Measurements from ENCODE around the gene ATAD3B.
A peak's percentile ranks its signal among the peaks of the same experiment; 100 is the strongest.
"Not testable (repeated sequence)": the region's sequence is repeated elsewhere in the genome, so short reads cannot be mapped to it uniquely, and the experiment has no call there.

The ATAD3B gene

DNA sequence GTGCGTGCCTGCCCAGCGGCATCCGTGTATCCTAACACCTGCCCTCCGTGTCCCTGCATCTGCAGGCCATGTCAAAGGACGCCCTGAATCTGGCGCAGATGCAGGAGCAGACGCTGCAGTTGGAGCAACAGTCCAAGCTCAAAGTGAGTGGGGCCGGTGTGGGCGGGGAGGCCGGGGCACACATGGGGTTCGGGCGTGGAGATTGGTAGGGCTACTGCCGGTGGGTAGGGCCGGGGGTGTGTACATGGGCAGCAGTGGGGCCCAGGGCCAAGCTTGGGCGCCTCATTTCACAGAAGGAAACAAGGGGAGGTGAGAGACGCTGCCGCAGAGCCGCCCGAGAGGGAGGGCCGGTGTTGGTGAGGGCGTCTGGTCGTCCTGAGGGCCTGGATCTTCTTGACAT, 20.9 kb upstream of the ATAD3B start:
- DNase-seq (ENCODE audit: low spot score): not testable (repeated sequence)

DNA sequence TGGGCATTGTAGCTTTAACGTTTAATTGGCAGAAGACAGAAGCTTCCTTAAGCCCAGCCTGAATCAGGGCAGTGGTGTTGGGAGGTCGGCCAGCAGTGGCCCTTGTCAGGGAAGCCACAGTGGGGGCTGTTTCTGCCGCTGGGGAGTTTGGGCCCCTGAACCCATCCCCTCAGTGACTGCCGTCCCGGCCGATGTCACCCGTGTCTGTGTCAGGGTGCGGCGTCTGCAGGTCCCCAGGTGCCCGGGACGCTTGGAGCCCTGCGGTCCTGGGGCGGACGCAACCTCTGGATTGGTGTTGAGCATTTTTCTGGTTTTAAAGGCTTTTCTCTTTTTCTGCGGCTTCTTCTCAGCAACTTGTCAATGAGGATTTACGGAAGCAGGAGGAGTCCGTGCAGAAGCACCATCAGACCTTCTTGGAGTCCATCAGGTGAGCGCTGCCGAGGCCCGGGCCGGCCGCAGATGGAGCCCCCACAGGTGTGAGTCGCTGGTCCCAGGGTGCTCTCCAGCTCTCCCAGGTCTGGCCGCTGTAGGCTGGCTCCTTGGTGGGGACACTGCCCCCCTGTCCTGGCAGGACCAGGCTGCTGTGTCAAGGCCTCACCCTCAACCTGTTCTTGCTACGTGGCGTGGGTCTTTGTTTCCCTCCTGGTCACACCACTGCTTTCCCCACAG, 19.7 kb upstream of the ATAD3B start:
- no peak for DNase-seq (ENCODE audit: low spot score)

DNA sequence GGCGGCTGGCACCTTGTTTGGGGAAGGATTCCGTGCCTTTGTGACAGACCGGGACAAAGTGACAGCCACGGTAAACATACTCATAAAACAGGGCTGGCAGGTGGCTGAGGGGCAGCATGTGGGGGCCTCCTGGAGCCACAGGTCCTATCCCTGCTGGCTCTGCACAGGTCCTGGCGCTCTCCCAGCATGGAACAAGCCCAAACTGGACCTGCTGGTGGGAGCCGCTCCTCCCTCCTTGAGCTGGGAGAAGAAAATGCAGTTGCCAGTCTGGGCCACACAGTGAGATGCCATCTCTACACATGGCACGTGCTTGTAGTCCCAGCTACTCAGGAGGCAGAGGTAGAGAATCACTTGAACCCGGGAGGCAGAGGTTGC, 19.2 kb upstream of the ATAD3B start:
- DNase-seq (ENCODE audit: low spot score): not testable (repeated sequence)

DNA sequence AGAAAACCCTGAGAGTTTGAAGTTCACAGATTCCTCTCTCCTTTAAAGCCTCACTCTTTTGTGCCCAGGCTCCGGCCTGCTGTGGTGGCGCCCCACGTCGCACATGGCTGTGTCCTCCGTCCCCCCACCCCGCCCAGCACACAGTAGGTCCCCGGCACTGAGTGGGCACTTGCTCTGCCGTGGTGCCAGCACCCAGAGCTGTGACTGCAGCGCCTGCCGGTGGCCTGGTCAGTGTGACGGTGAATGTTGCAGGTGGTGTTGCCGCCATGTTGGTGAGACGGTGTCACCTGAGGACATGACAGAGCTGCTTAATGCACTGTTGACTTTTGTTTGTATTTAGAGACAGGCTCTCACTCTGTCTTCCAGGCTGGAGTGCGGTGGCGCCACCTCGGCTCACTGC, 18.7 kb upstream of the ATAD3B start:
- DNase-seq (ENCODE audit: low spot score): no peak

DNA sequence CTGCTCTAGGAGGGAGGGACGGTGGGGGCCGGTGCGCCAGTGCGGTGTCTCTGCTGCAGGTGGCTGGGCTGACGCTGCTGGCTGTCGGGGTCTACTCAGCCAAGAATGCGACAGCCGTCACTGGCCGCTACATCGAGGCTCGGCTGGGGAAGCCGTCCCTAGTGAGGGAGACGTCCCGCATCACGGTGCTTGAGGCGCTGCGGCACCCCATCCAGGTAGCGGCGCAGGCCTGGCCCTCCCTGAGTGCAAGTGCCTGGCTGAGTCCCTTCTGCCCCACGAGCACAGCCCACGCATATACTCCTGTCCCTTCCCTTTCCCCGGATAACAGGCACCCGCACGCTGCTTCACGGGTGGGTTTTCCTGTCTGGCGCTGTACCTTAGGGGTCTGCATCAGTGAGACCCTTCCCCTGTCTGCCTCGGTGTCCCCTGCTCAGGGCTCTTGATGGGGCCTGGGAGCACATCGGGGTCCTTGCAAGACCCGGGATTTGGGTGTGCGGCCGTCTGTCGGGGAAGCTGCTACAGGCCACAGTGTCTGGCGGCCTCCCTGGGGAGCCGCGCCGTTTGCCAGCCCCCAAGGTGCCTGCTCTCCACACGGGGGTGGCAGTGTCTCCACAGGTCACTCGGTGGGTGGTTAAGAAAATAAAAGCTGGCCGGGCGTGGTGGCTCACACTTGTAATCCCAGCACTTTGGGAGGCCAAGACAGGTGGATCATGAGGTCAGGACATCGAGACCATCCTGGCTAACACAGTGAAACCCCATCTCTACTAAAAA, 17.1 kb upstream of the ATAD3B start:
- DNase-seq (ENCODE audit: low spot score): not testable (repeated sequence)

DNA sequence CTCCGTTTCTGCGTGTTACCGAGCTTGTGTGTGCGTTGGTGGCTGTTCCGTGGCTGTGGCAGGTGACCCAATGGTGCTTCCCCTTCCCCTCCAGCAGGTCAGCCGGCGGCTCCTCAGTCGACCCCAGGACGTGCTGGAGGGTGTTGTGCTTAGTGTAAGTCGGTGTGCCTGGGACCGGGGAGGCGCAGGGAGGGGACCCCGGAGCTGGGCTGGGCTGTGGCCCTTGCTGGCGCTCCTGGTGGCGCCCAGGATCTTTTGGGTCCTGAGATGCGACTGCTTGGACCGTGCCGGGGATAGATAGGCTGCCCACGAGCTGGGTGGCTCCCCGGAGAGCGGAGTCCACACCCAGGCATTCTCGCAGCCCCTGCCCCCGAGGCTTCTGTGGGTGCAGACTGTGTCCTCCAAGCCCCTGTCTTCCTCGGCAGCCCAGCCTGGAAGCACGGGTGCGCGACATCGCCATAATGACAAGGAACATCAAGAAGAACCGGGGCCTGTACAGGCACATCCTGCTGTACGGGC, 16.1 kb upstream of the ATAD3B start:
- DNase-seq (ENCODE audit: low spot score): no peak

DNA sequence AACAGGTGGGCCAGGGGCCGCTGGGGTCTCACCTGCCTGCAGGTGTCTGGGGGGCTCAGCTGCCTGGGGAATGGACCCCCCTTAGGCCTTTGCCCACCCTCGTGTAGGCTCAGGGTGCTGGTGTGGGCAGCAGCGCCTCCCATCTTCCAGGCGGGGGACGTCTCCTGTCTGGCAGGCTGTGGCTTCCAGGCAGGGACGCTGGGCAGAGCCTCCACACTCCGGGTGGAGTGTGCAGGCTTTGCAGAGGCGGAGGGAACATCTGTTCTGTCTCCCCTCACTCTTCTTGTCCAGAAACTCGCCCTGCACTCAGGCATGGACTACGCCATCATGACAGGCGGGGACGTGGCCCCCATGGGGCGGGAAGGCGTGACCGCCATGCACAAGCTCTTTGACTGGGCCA, 15.6 kb upstream of the ATAD3B start:
- DNase-seq (ENCODE audit: low spot score): not testable (repeated sequence)

DNA sequence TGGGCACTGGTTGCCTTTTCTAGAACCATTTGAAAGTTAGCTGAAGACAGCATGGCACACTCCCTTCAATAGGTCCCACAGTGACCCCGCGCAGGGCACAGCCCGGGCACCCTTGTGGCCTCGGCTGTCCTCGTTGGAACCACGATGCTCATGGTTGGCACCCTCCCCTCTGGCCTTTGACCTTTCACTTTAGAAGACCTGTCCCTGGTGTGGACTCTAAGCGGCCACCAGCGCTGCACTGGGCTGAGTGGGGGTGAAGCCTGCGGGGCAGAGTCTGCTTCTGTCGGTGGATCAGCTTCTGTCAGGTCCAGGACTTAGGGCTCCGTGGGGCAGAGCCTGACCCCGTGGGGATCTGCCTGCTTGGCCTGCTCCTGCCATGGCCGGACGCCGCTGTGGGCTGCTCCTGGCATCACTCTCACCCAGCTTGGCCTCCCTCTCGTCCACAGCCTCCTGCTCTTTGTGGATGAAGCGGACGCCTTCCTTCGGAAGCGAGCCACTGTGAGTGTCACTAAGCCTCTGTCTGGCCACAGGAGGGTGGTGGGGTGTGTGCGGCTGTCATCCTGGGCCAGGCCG, 14.8 kb upstream of the ATAD3B start:
- DNase-seq (ENCODE audit: low spot score): not testable (repeated sequence)

DNA sequence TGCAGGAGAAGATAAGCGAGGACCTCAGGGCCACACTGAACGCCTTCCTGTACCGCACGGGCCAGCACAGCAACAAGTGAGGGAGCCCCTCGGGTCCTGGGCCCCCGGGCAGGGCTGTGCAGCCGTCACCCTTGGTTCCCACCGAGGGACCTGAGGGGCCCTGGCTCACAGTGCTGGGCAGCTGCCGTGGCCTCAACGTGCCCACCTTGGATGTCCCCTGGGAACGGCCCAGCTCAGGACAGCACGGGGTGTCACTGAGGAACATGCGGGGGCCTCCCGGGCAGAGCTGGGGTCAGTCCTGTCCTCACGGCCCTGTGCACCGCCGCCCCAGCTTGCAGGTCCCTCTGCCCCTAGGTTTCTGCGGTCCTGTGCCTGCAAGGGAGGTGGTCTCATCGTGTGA, 12.4 kb upstream of the ATAD3B start:
- DNase-seq (ENCODE audit: low spot score): not testable (repeated sequence)

DNA sequence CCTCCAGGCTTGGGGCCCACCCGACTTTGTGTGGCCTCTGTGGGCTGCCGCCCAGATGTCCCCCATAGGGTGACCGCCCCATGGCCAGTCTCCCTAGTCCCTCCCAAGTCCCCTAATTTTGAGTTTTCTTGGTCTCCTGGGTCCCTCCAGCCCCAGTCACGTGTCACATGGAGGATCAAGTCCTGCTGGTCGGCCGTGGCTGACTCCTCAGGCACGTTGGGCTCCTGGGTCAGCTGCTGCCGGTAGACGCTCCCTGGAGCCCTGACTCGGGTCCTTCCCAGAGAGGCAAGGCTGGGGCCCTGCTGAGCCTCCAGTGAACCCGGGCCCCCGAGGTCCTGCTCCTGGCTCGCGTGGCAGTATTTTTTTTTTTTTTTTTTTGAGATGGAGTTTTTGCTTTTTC, 11.9 kb upstream of the ATAD3B start:
- not testable (repeated sequence) for DNase-seq (ENCODE audit: low spot score)

DNA sequence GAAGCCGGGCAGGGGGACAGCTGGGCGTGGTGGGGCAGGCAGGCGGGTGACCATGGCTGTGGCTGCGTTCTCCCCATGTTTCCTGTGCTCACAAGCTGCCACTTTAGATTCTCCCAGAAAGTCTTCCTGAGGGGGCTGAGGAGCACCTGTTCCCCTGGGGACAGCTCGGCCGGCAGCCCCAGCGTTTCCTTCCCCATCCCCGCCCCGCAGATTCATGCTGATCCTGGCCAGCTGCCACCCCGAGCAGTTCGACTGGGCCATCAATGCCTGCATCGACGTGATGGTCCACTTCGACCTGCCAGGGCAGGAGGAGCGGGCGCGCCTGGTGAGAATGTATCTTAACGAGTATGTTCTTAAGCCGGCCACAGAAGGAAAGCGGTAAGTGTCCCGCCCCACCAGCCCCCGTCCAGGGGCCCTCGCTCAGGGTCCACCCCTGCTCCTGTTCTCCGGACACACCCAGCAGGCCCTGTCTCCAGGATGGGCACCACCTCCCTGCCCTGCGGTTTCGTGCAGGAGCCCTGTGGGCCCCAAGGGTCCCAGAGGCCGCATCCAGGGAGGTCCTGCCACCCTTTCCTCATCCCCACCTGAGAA, 10.9 kb upstream of the ATAD3B start:
- no peak for DNase-seq (ENCODE audit: low spot score)

DNA sequence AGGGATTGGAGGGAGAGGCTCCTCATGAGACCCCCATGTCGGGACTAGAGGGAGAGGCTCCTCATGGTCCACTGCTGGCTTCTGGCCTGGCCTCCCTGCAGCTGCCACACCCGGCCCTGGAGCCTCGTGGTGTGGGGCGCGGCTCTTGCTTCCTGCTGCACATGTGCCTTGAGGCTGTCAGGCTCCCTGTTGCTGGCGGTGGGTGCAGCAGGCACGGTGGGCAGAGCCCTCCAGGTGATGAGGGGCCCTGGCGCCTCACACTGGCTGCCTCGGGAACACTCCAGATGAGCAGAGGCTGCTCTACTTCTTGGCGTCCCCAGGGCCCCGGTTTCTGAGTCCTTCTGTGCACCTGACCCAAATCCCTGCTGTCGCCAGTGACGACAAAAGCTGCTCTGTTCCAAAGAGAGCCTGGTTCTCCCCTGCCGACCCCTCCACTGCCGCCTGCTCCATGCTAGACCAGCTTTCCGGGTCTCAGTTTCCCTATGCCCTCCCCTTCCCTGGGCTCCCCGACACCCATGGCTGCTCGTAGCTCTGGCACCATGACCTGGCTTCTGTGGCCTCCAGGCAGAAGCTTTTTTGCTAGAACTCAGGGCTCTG, 9.7 kb upstream of the ATAD3B start:
- no peak for DNase-seq (ENCODE audit: low spot score)

DNA sequence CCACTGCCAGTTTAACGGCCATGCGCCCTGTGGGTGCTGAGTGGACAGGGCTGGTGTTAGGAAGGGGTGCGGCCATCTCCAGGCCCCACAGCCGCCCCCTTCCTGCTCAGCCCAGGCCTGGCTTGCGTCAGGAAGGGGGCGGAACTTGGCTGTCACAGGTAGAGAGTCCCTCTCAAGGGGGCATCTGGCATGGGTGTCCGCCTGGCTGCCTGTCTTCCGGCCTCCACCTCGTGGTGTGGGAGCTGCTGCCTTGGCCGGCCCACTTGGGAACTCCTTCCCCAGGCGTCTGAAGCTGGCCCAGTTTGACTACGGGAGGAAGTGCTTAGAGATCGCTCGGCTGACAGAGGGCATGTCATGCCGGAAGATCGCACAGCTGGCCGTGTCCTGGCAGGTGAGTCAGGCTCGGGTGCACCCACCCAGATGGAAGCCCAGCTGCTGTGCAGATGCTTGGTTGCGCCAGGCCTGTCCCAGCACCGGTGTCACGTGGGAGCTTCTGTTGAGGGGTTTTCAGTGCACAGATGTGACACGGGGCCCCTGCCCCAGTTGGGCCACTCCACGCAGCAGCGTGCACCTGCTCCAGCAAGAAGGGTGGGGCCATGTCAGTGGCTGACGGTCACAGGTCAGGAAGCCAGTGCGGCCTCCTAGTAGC, 9.1 kb upstream of the ATAD3B start:
- peak; percentile 3 for DNase-seq (ENCODE audit: low spot score)

DNA sequence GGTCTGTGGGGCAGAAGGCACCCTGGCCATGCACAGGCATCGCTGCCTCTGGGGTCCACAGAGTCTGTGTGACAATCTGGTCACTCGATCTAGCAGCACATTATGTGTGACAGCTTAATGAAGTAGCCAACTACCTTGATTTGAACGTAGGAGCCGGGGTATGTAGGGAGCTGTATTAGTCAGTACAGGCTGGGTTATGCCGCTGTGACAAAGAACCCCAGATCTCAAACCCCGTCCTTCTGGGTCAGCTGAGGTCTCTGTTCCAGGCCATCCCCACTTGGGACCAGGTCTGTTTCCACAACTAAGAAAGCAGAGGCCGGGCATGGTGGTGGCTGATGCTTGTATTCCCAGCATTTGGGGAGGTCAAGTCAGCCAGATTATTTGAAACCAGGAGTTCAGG, 8.3 kb upstream of the ATAD3B start:
- no peak for DNase-seq (ENCODE audit: low spot score)

DNA sequence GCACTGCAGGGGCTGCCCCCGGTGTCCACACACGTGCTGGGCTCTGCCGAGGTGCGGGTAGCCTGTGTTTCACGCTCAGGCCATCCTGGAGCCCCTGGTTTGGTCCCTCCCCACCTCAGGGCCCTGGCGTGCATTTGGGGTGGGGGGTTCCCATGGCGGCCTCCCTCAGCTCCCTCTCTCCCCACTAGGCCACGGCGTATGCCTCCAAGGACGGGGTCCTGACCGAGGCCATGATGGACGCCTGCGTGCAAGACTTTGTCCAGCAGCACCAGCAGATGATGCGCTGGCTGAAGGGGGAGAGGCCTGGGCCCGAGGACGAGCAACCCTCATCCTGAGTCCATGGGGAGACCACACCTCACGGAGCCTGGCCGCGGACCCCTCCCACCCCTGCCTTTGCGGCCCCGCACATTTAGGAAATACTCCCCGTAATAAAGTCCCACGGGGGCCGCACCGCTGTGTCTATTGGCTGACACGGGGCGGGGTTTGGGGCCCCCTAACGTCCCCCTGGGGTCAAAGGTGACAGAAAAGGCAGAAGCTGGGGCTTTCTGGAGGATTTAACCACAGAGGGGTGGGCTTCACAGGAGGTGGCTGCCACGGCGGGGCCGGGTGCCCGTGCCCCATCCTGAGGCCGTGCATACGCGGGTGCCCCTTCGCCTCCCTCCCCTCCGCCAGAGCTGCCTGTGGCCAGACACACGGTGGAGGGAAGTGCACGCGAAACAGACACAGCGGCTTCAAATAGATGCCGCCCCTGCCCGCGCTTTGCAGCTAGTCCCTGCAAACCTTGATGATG, 3.2 kb upstream of the ATAD3B start:
- DNase-seq (ENCODE audit: low spot score): not testable (repeated sequence)

DNA sequence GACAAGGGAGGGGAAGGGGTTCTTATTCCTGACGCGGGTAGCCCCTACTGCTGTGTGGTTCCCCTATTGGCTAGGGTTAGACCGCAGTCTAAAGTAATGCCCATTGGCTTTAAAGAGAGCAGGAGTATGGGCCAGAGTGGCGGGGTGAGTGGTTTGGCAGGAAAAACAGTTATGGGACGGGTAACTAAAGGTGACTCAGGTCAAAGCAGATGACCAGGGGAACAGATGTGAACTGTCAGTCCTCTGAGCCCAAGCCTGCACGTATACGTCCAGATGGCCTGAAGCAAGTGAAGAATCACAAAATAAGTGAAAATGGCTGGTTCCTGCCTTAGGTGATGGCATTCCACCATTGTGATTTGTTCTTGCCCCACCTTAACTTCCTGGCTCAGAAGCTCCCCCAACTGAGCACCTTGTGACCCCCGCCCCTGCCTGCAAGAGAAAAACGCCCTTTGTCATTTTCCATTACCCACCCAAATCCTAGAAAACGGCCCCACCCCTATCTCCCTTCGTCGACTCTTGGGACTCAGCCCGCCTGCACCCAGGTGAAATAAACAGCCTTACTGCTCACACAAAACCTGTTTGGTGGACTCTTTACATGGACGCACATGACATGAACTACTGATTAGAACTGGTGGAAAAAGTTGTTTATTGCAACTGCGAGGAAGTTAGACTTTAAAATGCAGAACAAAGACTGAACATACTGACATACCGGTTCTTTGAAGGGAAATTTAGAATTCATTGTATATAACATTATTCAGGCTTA, 758 bp upstream of the ATAD3B start:
- peak; percentile 8 for DNase-seq (ENCODE audit: low spot score)

DNA sequence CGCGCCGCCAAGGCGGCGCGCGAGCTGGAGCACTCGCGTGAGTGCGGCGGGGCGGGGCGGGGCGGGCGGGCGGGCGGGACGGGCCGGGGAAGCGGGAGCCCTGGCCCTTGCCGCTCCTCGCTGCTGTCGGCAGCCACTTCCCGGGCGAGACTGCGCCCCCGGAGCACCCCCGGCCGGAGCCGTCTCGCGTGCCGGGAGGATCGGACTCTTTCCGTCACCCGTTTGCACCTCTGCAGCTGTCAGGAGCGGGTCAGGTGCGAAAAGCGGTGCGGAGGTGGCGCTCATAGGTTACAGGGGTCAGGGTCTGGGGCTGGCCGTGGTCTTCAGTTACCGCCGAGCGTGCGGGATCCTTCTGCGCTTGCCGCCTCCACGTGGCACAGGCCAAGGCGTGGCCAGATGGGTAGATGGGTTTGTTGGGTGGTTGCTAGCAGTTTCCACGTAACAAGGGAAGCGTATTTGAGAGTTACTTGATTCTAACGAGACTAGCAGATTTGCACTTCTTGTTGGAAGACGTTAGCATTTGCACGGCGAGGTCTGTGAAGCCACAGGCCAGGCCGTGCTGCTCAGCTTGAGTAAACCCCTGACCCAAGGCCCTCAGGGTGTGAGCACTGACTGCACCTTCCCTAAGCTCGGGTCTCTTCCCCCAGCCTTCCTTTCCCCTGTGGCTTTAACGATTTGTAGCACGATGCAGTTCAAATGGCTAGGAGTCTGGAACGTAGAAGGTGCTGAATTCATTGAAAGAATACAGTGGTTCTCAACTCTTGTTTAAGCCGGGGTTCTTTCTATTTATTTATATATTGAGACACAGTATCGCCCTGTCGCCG, 700 bp downstream of the ATAD3B start:
- peak; percentile 3 for DNase-seq (ENCODE audit: low spot score)

DNA sequence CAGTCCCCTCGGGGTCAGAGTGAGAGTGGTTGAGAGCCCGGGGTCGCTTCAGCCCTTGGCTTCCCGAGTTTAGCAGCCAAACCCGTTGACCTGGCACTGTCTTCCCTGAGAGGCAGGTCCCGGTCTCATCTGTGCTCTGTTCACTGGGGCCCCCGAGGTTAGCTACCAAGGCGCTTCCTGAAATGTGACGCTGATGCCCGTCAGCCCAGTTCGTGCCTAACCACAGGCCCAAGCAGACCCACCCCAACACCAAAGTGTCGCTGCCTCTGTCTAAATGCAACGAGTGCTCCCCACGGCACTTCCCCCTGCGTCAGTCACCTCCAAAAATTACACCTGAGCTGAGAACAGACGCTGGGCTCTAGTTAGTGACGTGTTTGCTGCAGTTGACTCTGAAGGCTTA, 4.4 kb downstream of the ATAD3B start:
- DNase-seq (ENCODE audit: low spot score): not testable (repeated sequence)

DNA sequence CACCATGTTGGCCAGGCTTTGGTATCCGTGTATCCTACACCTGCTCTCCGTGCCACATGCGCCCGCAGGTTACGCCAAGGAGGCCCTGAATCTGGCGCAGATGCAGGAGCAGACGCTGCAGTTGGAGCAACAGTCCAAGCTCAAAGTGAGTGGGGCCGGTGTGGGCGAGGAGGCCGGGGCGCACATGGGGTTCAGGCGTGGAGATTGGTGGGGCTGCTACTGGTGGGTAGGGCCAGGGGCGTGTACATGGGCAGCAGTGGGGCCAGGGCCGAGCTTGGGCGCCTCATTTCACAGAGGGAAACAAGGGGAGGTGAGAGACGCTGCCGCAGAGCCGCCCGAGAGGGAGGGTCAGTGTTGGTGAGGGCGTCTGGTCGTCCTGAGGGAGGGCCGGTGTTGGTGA, 5.6 kb downstream of the ATAD3B start:
- no peak for DNase-seq (ENCODE audit: low spot score)

Measured in CD4-positive, alpha-beta T cell treated with Interleukin-2 at 100 ng/mL for 4 hours (primary cell).